ENCODE measurements around the gene RAPGEFL1.
A peak's percentile ranks its signal among the peaks of the same experiment; 100 is the strongest.
"Not testable (repeated sequence)": the region's sequence is repeated elsewhere in the genome, so short reads cannot be mapped to it uniquely, and the experiment has no call there.

The RAPGEFL1 gene

GRCh38 chr17:40174514-40174913 lies 2.8 kb upstream of the RAPGEFL1 start:
- no peak for DNase-seq (ENCODE audit: low read depth in 2 of 2)

GRCh38 chr17:40175928-40176753 lies 1.1 kb upstream of the RAPGEFL1 start:
- DNase-seq (ENCODE audit: low read depth in 2 of 2): no peak

- DNase-seq (ENCODE audit: low read depth in 2 of 2): no peak
Measured at GRCh38 chr17:40176754-40177110, 538 bp upstream of the RAPGEFL1 start.

- no peak for DNase-seq (ENCODE audit: low read depth in 2 of 2)
Measured at GRCh38 chr17:40178021-40178601, 841 bp downstream of the RAPGEFL1 start.

GRCh38 chr17:40178660-40179059 lies 1.4 kb downstream of the RAPGEFL1 start:
- no peak for DNase-seq (ENCODE audit: low read depth in 2 of 2)

- DNase-seq (ENCODE audit: low read depth in 2 of 2): no peak
Measured at GRCh38 chr17:40179923-40180659, 2.8 kb downstream of the RAPGEFL1 start.

GRCh38 chr17:40180694-40181093 lies 3.4 kb downstream of the RAPGEFL1 start:
- DNase-seq (ENCODE audit: low read depth in 2 of 2): no peak

- no peak for DNase-seq (ENCODE audit: low read depth in 2 of 2)
Measured at GRCh38 chr17:40181205-40181604, 3.9 kb downstream of the RAPGEFL1 start.

- DNase-seq (ENCODE audit: low read depth in 2 of 2): no peak
Measured at GRCh38 chr17:40182606-40183005, 5.3 kb downstream of the RAPGEFL1 start.

GRCh38 chr17:40187238-40187637 lies 10.0 kb downstream of the RAPGEFL1 start:
- no peak for DNase-seq (ENCODE audit: low read depth in 2 of 2)

GRCh38 chr17:40188694-40189093 lies 11.4 kb downstream of the RAPGEFL1 start:
- no peak for DNase-seq (ENCODE audit: low read depth in 2 of 2)

GRCh38 chr17:40190197-40191021 lies 13.1 kb downstream of the RAPGEFL1 start:
- DNase-seq (ENCODE audit: low read depth in 2 of 2): no peak

GRCh38 chr17:40191237-40192208 lies 14.3 kb downstream of the RAPGEFL1 start:
- DNase-seq (ENCODE audit: low read depth in 2 of 2): peak; percentile 15 to 23

- DNase-seq (ENCODE audit: low read depth in 2 of 2): no peak
Measured at GRCh38 chr17:40192961-40193360, 15.7 kb downstream of the RAPGEFL1 start.

GRCh38 chr17:40194821-40195220 lies 17.6 kb downstream of the RAPGEFL1 start:
- DNase-seq (ENCODE audit: low read depth in 2 of 2): no peak

- DNase-seq (ENCODE audit: low read depth in 2 of 2): no peak
Measured at GRCh38 chr17:40197550-40197949, 20.3 kb downstream of the RAPGEFL1 start.

- not testable (repeated sequence) for DNase-seq (ENCODE audit: low read depth in 2 of 2)
Measured at GRCh38 chr17:40197965-40198456, 20.7 kb downstream of the RAPGEFL1 start.

GRCh38 chr17:40198576-40198975 lies 21.3 kb downstream of the RAPGEFL1 start:
- no peak for DNase-seq (ENCODE audit: low read depth in 2 of 2)

- DNase-seq (ENCODE audit: low read depth in 2 of 2): no peak
Measured at GRCh38 chr17:40203131-40203530, 25.9 kb downstream of the RAPGEFL1 start.

- DNase-seq (ENCODE audit: low read depth in 2 of 2): not testable (repeated sequence)
Measured at GRCh38 chr17:40206193-40206592, 28.9 kb downstream of the RAPGEFL1 start.
